Osteoblast (primary cell): ENCODE data around the gene AQP2. TPM values are rescaled to one million over a fixed set of nuclear protein-coding genes. Genes with fewer than 3 reads are reported as not detected.

Source experiments
- DNase-seq: peaks from one replicate; pipeline ENCODE4 v3.0.0; 2011; ENCODE audit warnings: low spot score, mixed read lengths; ENCODE audit not compliant: insufficient read length; ENCODE audit errors: missing footprints
- H2AFZ ChIP-seq: 2 replicates; pipeline ENCODE4 v1.6.0; 2011; ENCODE audit warnings: mild to moderate bottlenecking, low read length
- H3K27ac ChIP-seq: 2 replicates; pipeline ENCODE4 v1.5.1; 2011; ENCODE audit warnings: mild to moderate bottlenecking, low read depth, low read length, moderate library complexity
- H3K27me3 ChIP-seq: 2 replicates; pipeline ENCODE4 v1.6.0; 2012; ENCODE audit warnings: mild to moderate bottlenecking, control low read depth, inconsistent platforms, low read length, moderate library complexity; ENCODE audit not compliant: insufficient read depth
- H3K36me3 ChIP-seq: 2 replicates; pipeline ENCODE4 v1.5.1; 2011; ENCODE audit warnings: mild to moderate bottlenecking, low read length, control low read depth, moderate library complexity; ENCODE audit not compliant: insufficient read depth
- H3K4me1 ChIP-seq: 2 replicates; pipeline ENCODE4 v1.5.1; 2011; ENCODE audit warnings: mild to moderate bottlenecking, low read length, control low read depth, moderate library complexity; ENCODE audit not compliant: insufficient read depth
- H3K4me2 ChIP-seq: 2 replicates; pipeline ENCODE4 v1.6.0; 2011; ENCODE audit warnings: mild to moderate bottlenecking, low read length; ENCODE audit not compliant: insufficient read depth
- H3K4me3 ChIP-seq: fragments of 200-600 bp; sonication (generic); 3 replicates; pipeline ENCODE4 v1.5.1; 2012; ENCODE audit warnings: mild to moderate bottlenecking, low read length, inconsistent platforms; ENCODE audit not compliant: insufficient read depth
- H3K79me2 ChIP-seq: 2 replicates; pipeline ENCODE4 v1.6.0; 2012; ENCODE audit warnings: mild to moderate bottlenecking, low read length, control low read depth, inconsistent platforms; ENCODE audit not compliant: insufficient read depth
- H3K9me3 ChIP-seq: 2 replicates; pipeline ENCODE4 v1.5.1; 2011; ENCODE audit warnings: low read depth, low read length, control low read depth
- H4K20me1 ChIP-seq: 2 replicates; pipeline ENCODE4 v1.6.0; 2012; ENCODE audit warnings: mild to moderate bottlenecking, low read length, control low read depth; ENCODE audit not compliant: insufficient read depth
- total RNA-seq: library from RNA; depleted of rRNA; stranded (reverse); fragments of >200 nt; gene quantifications from 2 replicates; pipeline ENCODE4 v1.2.3, GENCODE V29; 2012
- TF ChIP-seq, protein P1 (sequence below): IDR thresholded peaks from 2 replicates; pipeline ENCODE4 v1.5.1; 2011; ENCODE audit warnings: mild to moderate bottlenecking, low read depth, low read length, moderate library complexity; ENCODE audit errors: extremely low read depth

AQP2 gene
- total RNA-seq, 1 donor: not detected

DNA sequence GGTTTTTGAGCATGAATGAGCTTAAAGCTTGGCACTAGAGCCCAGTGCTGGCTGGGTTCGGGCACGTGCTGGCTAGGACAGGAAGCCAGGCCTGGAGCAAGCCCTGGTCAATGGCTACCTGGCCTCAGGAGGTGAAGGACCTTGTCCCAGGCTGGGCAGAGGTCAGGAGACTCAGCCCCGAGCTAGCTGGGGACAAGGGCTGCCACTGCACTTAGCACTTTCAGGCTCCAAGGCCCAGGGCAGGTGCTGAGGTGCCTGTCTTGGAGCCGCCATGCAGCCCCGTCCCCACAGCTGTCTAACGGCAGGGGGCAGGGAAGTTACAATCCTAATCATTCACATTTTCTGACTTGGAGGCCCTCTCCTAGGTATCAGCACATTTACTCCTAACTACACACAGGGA lies 17.9 kb downstream of the AQP2 start:
- Histone ChIP-seq H2AFZ (no peak overlapping the region), H3K27me3 (peaks cover 66% of the 10 kb centered on the region), H3K79me2 (no peaks in the 10 kb centered on the region), H3K4me1 (no peaks in the 10 kb centered on the region), H3K4me2 (no peak overlapping the region), H3K27ac (no peak overlapping the region), H3K9me3 (no peaks in the 10 kb centered on the region), H3K36me3 (no peaks in the 10 kb centered on the region), H4K20me1 (no peaks in the 10 kb centered on the region), H3K4me3 (no peak overlapping the region)
- TF ChIP-seq, protein P1, sequence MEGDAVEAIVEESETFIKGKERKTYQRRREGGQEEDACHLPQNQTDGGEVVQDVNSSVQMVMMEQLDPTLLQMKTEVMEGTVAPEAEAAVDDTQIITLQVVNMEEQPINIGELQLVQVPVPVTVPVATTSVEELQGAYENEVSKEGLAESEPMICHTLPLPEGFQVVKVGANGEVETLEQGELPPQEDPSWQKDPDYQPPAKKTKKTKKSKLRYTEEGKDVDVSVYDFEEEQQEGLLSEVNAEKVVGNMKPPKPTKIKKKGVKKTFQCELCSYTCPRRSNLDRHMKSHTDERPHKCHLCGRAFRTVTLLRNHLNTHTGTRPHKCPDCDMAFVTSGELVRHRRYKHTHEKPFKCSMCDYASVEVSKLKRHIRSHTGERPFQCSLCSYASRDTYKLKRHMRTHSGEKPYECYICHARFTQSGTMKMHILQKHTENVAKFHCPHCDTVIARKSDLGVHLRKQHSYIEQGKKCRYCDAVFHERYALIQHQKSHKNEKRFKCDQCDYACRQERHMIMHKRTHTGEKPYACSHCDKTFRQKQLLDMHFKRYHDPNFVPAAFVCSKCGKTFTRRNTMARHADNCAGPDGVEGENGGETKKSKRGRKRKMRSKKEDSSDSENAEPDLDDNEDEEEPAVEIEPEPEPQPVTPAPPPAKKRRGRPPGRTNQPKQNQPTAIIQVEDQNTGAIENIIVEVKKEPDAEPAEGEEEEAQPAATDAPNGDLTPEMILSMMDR: no peak
- peak; percentile 51 for DNase-seq

DNA sequence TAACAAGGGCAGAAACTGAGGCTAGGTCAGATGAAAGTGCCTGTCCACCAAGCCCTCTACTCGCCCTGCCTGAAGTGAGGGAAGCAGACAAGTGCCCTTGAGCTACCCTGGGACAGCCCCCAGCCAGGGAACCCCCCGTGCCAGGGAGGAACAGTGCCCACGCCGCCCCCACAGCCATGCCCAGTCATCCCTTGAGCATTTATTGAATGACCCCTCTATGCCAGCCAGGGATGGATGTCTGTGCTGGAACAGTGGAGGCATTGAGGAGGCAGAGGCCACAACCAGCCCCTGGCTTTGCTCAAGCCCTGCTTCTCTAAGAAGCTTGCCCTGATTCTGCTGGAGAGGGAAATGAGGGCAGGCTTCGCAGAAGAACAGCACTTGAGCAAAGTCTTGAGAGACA lies 18.5 kb downstream of the AQP2 start:
- H4K20me1 ChIP-seq: no peaks in the 10 kb centered on the region
- H3K4me3 ChIP-seq: no peak overlapping the region
- no peaks in the 10 kb centered on the region for H3K4me1 ChIP-seq
- TF ChIP-seq, protein P1: no peak
- H3K4me2 ChIP-seq: no peak overlapping the region
- H2AFZ ChIP-seq: no peak overlapping the region
- H3K79me2 ChIP-seq: no peaks in the 10 kb centered on the region
- peaks cover 61% of the 10 kb centered on the region for H3K27me3 ChIP-seq
- peak; percentile 34 for DNase-seq
- H3K27ac ChIP-seq: no peak overlapping the region
- no peaks in the 10 kb centered on the region for H3K9me3 ChIP-seq
- no peaks in the 10 kb centered on the region for H3K36me3 ChIP-seq

DNA sequence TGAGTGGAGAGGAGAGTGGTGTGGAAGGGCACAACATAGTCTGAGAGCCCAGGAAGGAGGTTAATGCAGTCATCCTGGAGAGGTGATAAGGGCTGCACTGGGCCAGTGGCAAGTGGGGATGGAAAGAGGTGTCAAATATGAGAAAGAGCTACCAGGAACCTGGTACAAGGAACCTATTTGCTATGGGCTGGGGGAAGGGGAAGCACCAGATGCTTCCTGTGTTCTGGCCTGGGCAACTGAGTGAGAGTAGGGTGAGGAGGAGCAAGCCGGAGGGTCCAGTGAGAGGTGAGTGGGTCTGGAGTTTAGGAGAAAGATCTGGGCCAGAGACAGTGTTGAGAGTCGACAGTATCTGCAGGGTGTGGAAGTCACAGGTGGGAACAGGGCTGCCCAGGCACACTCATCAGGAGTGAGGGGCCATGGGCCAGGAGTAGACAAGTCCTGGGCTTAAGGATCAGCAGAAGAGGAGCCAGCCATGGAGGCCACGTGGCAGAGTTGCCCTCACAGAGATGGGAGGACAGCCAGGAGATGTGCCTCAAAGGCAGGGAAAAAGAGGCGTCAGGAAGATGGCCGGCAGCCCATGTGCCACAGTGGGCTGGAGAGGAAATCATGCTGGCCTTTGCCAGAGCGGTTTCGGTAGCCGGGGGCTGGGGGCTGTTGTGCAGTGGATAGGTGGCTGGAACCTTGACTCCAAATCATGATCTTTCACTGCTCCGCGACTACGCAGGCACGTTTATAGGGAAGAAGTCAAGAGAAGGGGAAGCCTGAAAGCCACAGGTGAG lies 19.3 kb downstream of the AQP2 start:
- Histone ChIP-seq H3K27me3 (peaks cover 54% of the 10 kb centered on the region), H3K4me1 (no peaks in the 10 kb centered on the region)

DNA sequence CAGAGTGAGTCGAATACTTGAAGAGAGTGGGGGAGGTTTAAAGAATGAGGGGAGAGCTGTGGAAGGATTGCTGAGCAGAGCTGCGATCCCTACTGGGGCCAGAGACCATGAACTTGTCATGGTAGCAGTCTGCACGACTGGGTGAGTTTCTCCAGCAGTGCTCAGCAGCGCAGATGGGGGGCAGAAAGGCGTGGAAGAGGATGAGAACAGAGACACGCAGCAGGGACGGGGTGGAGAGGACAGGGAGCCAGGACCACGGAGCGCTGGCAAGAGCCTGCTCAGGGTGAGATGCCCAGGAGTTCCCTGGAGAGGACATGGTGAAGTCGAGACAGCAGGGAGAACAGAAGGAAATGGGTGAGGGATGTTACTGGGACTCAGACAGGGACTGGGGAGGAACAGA lies 20.1 kb downstream of the AQP2 start:
- Histone ChIP-seq H3K9me3 (no peaks in the 10 kb centered on the region), H3K27me3 (peaks cover 54% of the 10 kb centered on the region), H3K79me2 (no peaks in the 10 kb centered on the region), H4K20me1 (no peaks in the 10 kb centered on the region), H3K4me1 (no peaks in the 10 kb centered on the region), H3K36me3 (no peaks in the 10 kb centered on the region), H3K4me2 (no peak overlapping the region), H3K27ac (no peak overlapping the region), H2AFZ (no peak overlapping the region), H3K4me3 (no peak overlapping the region)
- TF ChIP-seq, protein P1: no peak
- DNase-seq: peak; percentile 68

More for the DNA sequence above, 19.3 kb downstream of the AQP2 start:
- Histone ChIP-seq H3K79me2 (no peaks in the 10 kb centered on the region), H3K4me3 (no peak overlapping the region), H3K9me3 (no peaks in the 10 kb centered on the region), H3K27ac (no peak overlapping the region), H3K36me3 (no peaks in the 10 kb centered on the region), H3K4me2 (no peak overlapping the region), H4K20me1 (no peaks in the 10 kb centered on the region), H2AFZ (no peak overlapping the region)
- peak; percentile 81 for DNase-seq
- TF ChIP-seq, protein P1: no peak
